Stimulated activated naive CD8-positive, alpha-beta T cell treated with anti-CD3 and anti-CD28 coated beads, Interleukin-15, amount 100 ng/mL, for 72 hours (primary cell): ENCODE results near the gene SNX12.

Source experiments
- ATAC-seq: fragments of 150-1000 bp; cut with Tn5 transposase; 2 replicates; pipeline ENCODE4 v1.10.0; 2021; ENCODE audit warnings: mild to moderate bottlenecking, moderate library complexity
- DNase-seq, 2 donors: peaks; one replicate each; pipeline ENCODE4 v3.0.0; 2021 to 2022
- H3K27ac Mint-ChIP-seq, 2 donors: one replicate each; pipeline ENCODE4 v1.8.0; 2022; ENCODE audit warnings: mild to moderate bottlenecking in 2 of 2, mixed read lengths in 2 of 2, moderate library complexity in 2 of 2
- H3K27me3 Mint-ChIP-seq: one replicate; pipeline ENCODE4 v1.8.0; 2022; ENCODE audit warnings: mixed read lengths
- H3K4me1 Mint-ChIP-seq: one replicate; pipeline ENCODE4 v1.8.0; 2022; ENCODE audit warnings: mild to moderate bottlenecking, mixed read lengths
- H3K4me3 Mint-ChIP-seq, 2 donors: one replicate each; pipeline ENCODE4 v1.8.0; 2022; ENCODE audit warnings: mild to moderate bottlenecking in 2 of 2, mixed read lengths in 2 of 2, moderate library complexity in 1 of 2
- H3K9me3 Mint-ChIP-seq, 2 donors: one replicate each; pipeline ENCODE4 v1.8.0; 2022; ENCODE audit warnings: mixed read lengths in 2 of 2

SNX12 gene

DNA sequence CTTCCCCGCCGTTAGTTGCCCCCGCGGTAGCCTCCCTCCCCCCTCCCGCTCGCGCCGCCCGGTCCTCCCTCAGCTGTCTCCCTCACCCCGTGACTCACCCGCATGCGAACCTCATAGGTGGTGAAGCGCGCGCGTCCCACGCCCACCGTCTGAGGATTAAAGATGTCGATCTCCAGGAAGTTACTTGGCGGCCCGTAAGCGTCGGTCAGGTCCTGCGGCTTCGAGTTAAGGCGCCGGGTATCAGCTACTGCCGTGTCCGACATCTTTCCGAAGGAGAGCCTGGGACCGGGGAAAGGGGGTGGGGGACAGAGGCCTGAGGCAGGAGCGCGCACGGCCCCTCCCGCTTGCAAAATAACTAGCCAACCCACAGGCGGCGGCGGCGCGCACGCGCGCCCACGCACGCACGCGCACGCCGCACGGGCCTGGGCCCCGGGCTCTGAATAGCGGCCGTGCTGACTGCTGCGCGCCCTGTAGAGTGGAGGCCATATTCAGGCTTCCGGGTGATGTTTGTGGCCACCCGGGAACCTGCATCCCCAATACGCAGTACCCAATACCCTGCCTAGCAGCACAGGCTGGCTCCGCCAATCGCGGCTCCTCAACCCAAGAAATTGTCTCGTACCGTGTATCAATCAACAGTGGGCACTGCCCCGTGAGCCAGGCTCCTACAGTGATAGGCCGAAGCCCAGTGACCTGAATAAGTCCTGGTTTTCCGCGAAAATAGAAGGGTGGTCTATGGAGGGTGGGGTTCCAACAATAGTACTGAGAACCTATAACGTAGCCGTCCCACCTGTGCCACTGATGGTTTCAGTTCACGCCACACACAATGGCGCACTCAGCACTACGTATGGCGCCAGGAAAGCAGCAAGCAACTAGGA lies at the start of gene SNX12:
SNX12 (minus strand) TSS at position 291 of the 875 bp plus-strand sequence; CDS start at position 263, 28 bp downstream.
- DNase-seq, result peak; percentile 88 to 92
- peaks cover 22% of the 10 kb centered on the region for H3K4me1 Mint-ChIP-seq
- peak within 1 kb of the TSS; percentile 90 to 96 for H3K4me3 Mint-ChIP-seq
- peak within 1 kb of the TSS; percentile 96 to 98 for H3K27ac Mint-ChIP-seq
- no peaks in the 10 kb centered on the region for H3K27me3 Mint-ChIP-seq
- ATAC-seq, result peak; percentile 97
- H3K9me3 Mint-ChIP-seq, result no peaks in the 10 kb centered on the region

DNA sequence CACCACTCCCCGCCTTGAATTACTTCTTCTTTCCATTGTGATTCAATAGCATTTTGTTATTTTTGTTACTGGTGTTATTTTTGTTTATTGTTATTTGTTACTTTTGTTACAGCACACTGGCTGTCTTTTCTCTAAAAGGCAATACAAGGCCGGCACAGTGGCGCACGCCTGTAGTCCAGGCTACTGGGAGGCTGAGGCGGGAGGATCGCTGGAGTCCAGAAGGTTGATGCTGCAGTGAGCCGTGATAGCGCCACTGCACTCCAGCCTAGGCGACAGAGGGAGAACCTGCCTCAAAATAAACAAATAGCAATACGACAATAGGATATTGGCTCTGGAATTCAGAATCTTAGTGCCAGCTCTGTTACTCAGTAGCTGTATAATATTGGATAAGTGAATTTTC lies 49.2 kb upstream of the SNX12 start:
- Mint-ChIP-seq H3K4me1 (peaks cover 39% of the 10 kb centered on the region), H3K9me3 (no peaks in the 10 kb centered on the region), H3K4me3 (peak overlapping the region; percentile 24 to 85), H3K27ac (no peak overlapping the region), H3K27me3 (no peaks in the 10 kb centered on the region)
- DNase-seq (no peak), ATAC-seq (no peak)

DNA sequence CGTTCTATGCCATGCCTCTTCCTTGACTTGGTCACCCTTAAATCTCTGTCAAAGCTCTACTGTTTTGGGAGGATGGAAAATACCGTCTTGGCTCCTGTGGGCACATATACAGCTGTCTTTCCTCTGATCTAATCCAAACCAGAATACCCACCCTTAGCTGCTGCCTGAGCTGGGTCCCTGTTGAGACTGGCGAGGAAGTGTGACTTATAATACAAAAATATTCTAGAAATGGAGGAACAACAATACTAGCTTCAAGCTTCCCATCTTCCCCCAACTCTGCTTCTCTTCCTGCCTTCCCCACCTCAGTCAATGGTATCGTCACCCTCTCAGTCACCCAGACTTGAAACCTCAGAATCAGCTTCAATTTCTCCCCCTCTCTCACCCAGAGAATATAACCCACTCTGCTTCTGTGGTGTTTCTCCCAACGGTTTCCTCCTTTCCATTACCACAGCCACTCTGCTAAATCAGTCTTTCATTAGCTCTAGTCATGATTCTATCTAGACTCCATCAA lies 43.8 kb upstream of the SNX12 start:
- ATAC-seq (peak; percentile 52), DNase-seq (peak in 1 of 2 donors; percentile 17)
- Mint-ChIP-seq H3K27me3 (no peaks in the 10 kb centered on the region), H3K4me3 (peak overlapping the region; percentile 95 to 98), H3K4me1 (peaks cover 37% of the 10 kb centered on the region), H3K9me3 (no peaks in the 10 kb centered on the region), H3K27ac (peak overlapping the region; percentile 98)

DNA sequence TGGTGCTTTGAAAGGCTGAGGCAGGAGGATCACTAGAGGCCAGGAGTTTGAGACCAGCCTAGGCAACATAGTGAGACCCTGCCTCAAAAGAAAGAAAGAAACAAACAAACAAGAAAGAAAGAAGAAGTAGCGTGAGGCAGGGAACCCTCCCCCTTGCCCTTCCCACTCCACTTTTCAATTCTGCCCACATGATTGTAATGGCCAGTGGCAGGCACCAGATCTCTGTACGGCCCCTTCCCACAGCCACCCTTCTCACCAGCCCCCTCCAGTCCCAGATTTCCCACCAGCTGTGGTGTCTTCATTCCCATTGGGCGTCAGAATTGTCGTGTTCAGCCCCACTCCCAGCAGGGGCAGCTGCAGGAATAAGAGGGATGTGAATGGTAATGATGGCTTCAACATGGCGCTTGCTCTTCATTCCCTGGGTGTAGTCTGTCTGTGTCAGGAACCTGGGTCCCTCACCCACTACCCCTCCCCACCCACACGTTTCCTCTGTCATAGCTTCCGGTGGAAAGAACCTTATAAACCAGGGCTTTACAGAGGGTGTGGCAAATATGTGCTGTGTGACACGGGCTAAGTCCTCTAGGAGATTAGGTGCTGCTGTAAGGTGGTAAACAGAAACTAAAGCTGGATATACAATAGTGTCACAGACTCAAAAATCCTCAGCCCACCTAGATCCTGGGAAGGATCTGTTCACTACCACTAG lies 43.2 kb upstream of the SNX12 start, which contains the start of gene IL2RG:
IL2RG (minus strand) TSS at position 437 of the 703 bp plus-strand sequence; CDS start at position 399, 38 bp downstream.
- no peaks in the 10 kb centered on the region for H3K27me3 Mint-ChIP-seq
- H3K27ac Mint-ChIP-seq, result peak within 1 kb of the TSS; percentile 98
- peaks cover 44% of the 10 kb centered on the region for H3K4me1 Mint-ChIP-seq

DNA sequence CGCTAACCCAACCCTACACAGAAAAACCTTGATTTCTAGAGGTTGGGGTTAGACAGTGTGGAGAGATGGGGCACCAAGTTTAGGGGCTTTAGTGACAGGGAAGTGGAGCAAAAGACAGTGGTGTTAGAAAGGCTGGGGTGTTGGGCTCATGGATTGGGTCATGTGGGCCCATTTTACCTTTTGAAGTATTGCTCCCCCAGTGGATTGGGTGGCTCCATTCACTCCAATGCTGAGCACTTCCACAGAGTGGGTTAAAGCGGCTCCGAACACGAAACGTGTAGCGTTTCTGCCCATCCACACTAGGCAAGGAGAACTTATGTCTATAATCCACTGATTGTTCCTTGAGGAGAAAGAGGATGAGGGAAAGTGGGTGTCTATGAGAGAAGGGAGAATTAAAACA lies 40.9 kb upstream of the SNX12 start:
- peaks cover 63% of the 10 kb centered on the region for H3K4me1 Mint-ChIP-seq

More for the DNA sequence above, 43.2 kb upstream of the SNX12 start, which contains the start of gene IL2RG:
- peak; percentile 56 to 76 for DNase-seq
- peak; percentile 95 for ATAC-seq
- no peaks in the 10 kb centered on the region for H3K9me3 Mint-ChIP-seq
- peak within 1 kb of the TSS; percentile 95 to 98 for H3K4me3 Mint-ChIP-seq

DNA sequence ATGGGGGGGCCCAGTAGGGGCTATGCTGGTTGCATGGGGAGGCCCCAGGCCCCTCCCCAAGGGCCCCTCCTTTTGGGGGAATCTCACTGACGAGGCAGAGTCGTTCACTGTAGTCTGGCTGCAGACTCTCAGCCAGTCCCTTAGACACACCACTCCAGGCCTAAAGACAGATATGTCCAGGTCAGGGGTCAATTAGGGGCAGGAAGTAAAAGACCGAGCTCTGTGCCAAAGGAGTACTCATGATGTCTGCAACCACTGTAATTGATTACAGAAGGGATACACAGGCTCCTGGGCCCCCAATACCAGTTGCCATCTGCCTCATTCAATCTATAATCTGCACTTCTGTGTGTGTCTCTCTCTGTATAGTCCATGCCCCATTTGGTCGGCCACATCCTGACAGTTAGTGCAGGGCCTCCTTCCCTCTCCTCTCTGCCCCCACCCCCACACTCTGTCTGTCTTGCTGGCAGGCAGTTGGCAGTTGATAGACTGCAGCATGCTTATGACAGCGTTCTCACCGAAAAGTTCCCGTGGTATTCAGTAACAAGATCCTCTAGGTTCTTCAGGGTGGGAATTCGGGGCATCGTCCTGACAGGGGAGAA lies 39.7 kb upstream of the SNX12 start:
- DNase-seq, result no peak

More for the DNA sequence above, 40.9 kb upstream of the SNX12 start:
- H3K4me3 Mint-ChIP-seq, result peak overlapping the region; percentile 95 to 98
- no peak for ATAC-seq
- H3K27ac Mint-ChIP-seq, result peak overlapping the region; percentile 65 to 90
- no peaks in the 10 kb centered on the region for H3K9me3 Mint-ChIP-seq
- H3K27me3 Mint-ChIP-seq, result no peaks in the 10 kb centered on the region
- DNase-seq, result no peak

DNA sequence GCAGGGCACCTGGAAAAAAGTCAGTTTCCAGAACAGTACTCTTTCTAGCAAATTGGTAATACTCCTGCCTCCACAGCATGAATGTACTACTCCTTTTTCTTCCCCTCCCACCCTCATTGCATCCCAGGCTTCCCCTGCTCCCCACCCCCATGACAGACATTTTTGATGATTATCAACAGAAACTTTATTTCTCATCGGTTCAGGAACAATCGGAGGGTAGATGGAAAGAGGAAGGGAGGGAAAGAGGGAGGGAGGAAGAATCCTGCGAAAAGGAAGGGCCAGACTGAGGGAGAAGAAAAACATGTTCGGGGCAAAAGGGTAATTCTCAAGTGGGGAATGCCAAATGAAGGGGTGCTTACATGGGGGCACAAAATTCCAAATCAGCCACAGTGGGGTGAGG lies 39.1 kb upstream of the SNX12 start:
- ATAC-seq, result no peak

More for the DNA sequence above, 39.7 kb upstream of the SNX12 start:
- H3K4me3 Mint-ChIP-seq, result peak overlapping the region; percentile 95 to 98
- H3K4me1 Mint-ChIP-seq, result peaks cover 67% of the 10 kb centered on the region
- peak overlapping the region; percentile 57 to 74 for H3K27ac Mint-ChIP-seq
- no peak for ATAC-seq
- no peaks in the 10 kb centered on the region for H3K27me3 Mint-ChIP-seq
- H3K9me3 Mint-ChIP-seq, result no peaks in the 10 kb centered on the region

DNA sequence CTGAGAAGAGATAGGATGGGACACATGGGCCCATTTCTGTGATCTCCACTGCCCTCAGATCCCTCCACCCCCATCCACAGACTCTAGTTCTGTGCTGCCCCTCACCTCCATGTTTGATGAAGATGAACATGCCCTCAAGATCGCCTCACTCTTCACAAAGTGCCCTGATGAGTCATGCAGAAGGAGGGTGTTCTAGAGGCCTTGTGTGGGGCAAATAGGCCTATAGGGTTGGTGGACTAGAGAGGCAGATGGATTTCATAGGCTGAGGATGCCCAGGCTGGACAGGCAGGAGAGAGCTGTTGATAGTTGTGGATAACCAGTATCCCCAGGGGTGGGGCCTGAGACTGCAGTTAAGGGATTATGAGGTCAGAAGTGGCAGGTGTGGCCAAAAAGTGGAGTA lies 38.3 kb upstream of the SNX12 start, which contains the start of gene CXorf65:
CXorf65 (minus strand) TSS at position 314 of the 400 bp plus-strand sequence; CDS start at position 130, 184 bp downstream.
- Mint-ChIP-seq H3K4me3 (peak within 1 kb of the TSS; percentile 95 to 98), H3K27me3 (no peaks in the 10 kb centered on the region), H3K27ac (peak within 1 kb of the TSS; percentile 74), H3K4me1 (peaks cover 70% of the 10 kb centered on the region), H3K9me3 (no peaks in the 10 kb centered on the region)
- DNase-seq (peak in 1 of 2 donors; percentile 41), ATAC-seq (peak; percentile 65)

More for the DNA sequence above, 39.1 kb upstream of the SNX12 start:
- Mint-ChIP-seq H3K4me1 (peaks cover 67% of the 10 kb centered on the region), H3K27ac (no peak overlapping the region), H3K9me3 (no peaks in the 10 kb centered on the region), H3K4me3 (peak overlapping the region; percentile 95 to 98), H3K27me3 (no peaks in the 10 kb centered on the region)
- DNase-seq, result no peak

DNA sequence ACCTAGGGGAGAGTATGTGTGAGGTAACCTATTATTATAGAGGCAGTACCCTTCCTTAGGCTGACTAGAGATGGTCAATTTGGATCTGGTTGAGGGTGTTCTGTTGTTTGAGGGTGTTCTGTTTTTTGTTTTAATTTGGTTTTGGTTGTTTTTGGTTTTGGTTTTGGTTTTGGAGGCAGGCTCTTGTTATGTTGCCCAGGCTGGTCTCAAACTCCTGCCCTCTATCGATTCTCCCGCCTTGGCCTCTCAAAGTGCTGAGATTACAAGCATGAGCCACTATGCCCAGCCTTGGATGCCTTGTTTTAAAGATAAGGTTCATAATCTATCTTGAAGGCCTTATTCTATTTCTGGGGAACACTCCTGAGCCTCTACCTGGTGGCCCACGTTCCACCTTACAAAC lies 37.5 kb upstream of the SNX12 start:
- H3K27me3 Mint-ChIP-seq, result no peaks in the 10 kb centered on the region
- peak overlapping the region; percentile 95 to 98 for H3K4me3 Mint-ChIP-seq
- DNase-seq, result no peak
- ATAC-seq, result no peak
- peaks cover 78% of the 10 kb centered on the region for H3K4me1 Mint-ChIP-seq
- peak overlapping the region in 1 of 2 donors; percentile 52 for H3K27ac Mint-ChIP-seq
- no peaks in the 10 kb centered on the region for H3K9me3 Mint-ChIP-seq

DNA sequence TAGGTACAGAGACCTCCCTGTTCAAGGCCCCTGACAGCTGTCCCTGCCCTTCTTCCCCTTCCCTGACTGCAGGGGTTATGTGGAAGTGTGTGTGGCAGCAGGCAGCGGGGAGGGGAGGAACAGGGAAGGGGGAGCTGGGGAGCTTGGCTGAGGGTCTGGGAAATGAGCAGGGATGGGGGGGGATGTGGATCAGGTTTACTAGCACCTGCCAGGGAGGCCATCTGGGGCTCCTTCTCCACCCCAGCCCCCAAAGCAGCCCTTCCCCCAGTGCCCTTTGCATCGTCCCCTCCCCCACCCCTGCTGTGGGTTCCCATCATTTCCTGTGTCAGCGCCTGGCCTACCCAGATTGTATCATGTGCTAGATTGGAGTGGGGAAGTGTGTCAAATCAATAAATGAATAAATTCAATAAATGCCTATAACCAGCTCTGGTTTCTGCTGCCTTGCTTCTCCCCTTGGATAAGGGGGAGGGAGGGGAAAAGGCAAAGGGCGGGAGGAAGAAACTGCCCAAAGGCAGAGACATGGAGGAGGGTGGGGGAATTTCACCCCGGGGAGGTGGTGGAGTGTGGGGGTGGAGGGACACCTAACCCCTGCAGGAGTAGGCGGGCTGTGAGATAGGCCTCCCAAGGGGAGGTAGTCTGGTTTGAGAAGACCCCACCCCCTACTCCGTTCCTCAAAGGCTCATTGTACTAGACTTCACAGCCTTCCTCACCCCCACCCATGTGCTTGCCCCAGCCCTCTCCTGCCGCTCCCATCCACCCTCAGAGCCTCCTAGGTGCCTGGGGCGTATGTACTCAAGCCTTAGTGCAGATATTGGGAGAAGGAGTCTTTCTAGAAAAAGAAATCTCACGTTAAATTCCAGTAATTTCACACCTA lies 35.2 kb upstream of the SNX12 start:
- ATAC-seq (peak; percentile 64), DNase-seq (peak in 1 of 2 donors; percentile 49)
- Mint-ChIP-seq H3K27ac (peak overlapping the region; percentile 92 to 96), H3K4me1 (peaks cover 95% of the 10 kb centered on the region), H3K4me3 (peak overlapping the region; percentile 83 to 92), H3K9me3 (no peaks in the 10 kb centered on the region), H3K27me3 (no peaks in the 10 kb centered on the region)

DNA sequence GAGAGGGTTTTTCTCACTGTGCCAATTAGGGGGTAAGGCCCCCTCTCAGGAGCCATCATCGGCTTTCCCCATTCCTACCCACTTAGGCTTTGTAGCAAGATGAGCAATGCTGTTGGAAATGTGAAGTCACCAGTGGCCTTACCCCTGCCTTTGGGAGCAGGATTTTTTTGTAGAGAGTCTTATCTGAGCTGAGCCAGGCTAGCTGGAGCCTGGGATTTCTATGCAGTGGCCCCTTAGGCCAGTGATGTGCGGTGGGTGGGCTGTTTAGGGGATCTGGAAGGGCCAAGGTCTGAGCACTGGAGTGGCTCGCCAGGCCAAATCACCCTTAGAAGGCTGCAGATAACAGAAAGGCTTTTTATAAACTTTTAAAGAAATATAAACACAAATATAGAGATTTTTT lies 34.2 kb upstream of the SNX12 start:
- peak overlapping the region in 1 of 2 donors; percentile 27 for H3K27ac Mint-ChIP-seq
- no peak for ATAC-seq
- DNase-seq, result no peak
- H3K4me3 Mint-ChIP-seq, result no peak overlapping the region
- no peaks in the 10 kb centered on the region for H3K27me3 Mint-ChIP-seq
- H3K4me1 Mint-ChIP-seq, result peaks cover 91% of the 10 kb centered on the region
- no peaks in the 10 kb centered on the region for H3K9me3 Mint-ChIP-seq

DNA sequence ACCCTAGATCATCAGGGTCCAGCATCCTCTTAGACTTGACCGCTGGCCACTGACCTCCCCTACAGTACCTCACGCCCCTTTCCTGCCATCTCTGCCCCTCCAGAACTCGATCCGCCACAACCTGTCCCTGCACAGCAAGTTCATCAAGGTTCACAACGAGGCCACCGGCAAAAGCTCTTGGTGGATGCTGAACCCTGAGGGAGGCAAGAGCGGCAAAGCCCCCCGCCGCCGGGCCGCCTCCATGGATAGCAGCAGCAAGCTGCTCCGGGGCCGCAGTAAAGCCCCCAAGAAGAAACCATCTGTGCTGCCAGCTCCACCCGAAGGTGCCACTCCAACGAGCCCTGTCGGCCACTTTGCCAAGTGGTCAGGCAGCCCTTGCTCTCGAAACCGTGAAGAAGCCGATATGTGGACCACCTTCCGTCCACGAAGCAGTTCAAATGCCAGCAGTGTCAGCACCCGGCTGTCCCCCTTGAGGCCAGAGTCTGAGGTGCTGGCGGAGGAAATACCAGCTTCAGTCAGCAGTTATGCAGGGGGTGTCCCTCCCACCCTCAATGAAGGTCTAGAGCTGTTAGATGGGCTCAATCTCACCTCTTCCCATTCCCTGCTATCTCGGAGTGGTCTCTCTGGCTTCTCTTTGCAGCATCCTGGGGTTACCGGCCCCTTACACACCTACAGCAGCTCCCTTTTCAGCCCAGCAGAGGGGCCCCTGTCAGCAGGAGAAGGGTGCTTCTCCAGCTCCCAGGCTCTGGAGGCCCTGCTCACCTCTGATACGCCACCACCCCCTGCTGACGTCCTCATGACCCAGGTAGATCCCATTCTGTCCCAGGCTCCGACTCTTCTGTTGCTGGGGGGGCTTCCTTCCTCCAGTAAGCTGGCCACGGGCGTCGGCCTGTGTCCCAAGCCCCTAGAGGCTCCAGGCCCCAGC lies 32.7 kb upstream of the SNX12 start:
- ATAC-seq, result peak; percentile 29
- H3K4me3 Mint-ChIP-seq, result peak overlapping the region in 1 of 2 donors; percentile 26
- H3K4me1 Mint-ChIP-seq, result peaks cover 82% of the 10 kb centered on the region
- H3K27ac Mint-ChIP-seq, result peak overlapping the region; percentile 12 to 13
- no peaks in the 10 kb centered on the region for H3K9me3 Mint-ChIP-seq
- DNase-seq, result no peak
- H3K27me3 Mint-ChIP-seq, result no peaks in the 10 kb centered on the region

DNA sequence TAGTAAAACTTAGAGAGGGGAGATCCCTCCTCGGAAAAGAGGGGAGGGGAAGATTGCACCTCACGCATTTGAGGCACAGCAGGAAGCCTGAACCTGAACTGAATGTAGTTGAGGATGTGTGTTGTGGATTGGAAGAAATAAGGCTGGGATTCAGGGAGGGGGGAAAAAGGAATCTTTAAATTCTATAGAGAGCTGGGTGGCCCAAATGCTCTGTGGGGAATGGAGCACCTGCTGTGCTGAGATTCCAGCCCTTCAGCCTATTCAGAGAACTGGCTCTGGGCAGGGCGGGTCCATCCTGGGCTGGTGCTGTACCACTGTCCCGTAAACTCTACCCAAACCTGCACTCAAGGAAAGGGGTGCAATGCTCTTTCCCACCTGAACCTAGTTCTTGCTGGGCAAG lies 31.6 kb upstream of the SNX12 start:
- Mint-ChIP-seq H3K27ac (peak overlapping the region in 1 of 2 donors; percentile 42), H3K27me3 (no peaks in the 10 kb centered on the region)

More for the DNA sequence above, 31.6 kb upstream of the SNX12 start:
- ATAC-seq (no peak), DNase-seq (no peak)
- Mint-ChIP-seq H3K4me1 (peaks cover 82% of the 10 kb centered on the region), H3K9me3 (no peaks in the 10 kb centered on the region), H3K4me3 (no peak overlapping the region)
